Measurements from ENCODE around the gene COLEC12. TPM values are rescaled to one million over a fixed set of nuclear protein-coding genes. Genes with fewer than 3 reads are reported as not detected.

COLEC12 gene
- total RNA-seq, 4 donors from 2014 or later, result 1.4 to 12.2 (median 4.0) TPM

GRCh38 chr18:434410-434809 lies 66.1 kb downstream of the COLEC12 start:
- 0 to 14% methylated on average over 1 of the region's 1 CpG for WGBS, 2 donors
- Histone ChIP-seq H3K27me3 (no peaks in the 10 kb centered on the region), H3K9me3 (no peaks in the 10 kb centered on the region), H3K36me3 (no peaks in the 10 kb centered on the region), H3K4me1 (peaks cover 0 to 9% (median 0%) of the 10 kb centered on the region in 3 donors), H3K4me3 (no peak overlapping the region), H3K27ac (no peak overlapping the region)
- intact Hi-C loops (cut with DNase I), result no loop called here
- TF ChIP-seq CTCF (IDR thresholded peaks at IDR 0.05), result no peak
- no peak for TF ChIP-seq POLR2A (IDR thresholded peaks at IDR 0.05)
- DNase-seq, result no peak

GRCh38 chr18:433960-434359 lies 66.5 kb downstream of the COLEC12 start:
- intact Hi-C loops (cut with DNase I), result no loop called here
- Histone ChIP-seq H3K27me3 (no peaks in the 10 kb centered on the region), H3K36me3 (no peaks in the 10 kb centered on the region), H3K27ac (no peak overlapping the region), H3K9me3 (no peaks in the 10 kb centered on the region), H3K4me1 (peaks cover 0 to 9% (median 0%) of the 10 kb centered on the region in 3 donors), H3K4me3 (no peak overlapping the region)
- DNase-seq, result no peak
- TF ChIP-seq CTCF (IDR thresholded peaks at IDR 0.05) (no peak), POLR2A (IDR thresholded peaks at IDR 0.05) (no peak)
- WGBS, 2 donors, result 81 to 89% methylated on average over 2 of the region's 2 CpGs

- Histone ChIP-seq H3K27me3 (no peaks in the 10 kb centered on the region), H3K27ac (no peak overlapping the region), H3K4me3 (no peak overlapping the region), H3K9me3 (no peaks in the 10 kb centered on the region), H3K36me3 (no peaks in the 10 kb centered on the region), H3K4me1 (peaks cover 0 to 9% (median 0%) of the 10 kb centered on the region in 3 donors)
- TF ChIP-seq CTCF (IDR thresholded peaks at IDR 0.05) (no peak), POLR2A (IDR thresholded peaks at IDR 0.05) (no peak)
- intact Hi-C loops (cut with DNase I), result no loop called here
- no peak for DNase-seq
- WGBS, 2 donors, result 52 to 90% methylated on average over 2 to 3 of the region's 3 CpGs
These were observed 67.2 kb downstream of the COLEC12 start for GRCh38 chr18:433298-433697.

- intact Hi-C loops (cut with DNase I), result no loop called here
- Histone ChIP-seq H3K36me3 (no peaks in the 10 kb centered on the region), H3K27ac (no peak overlapping the region), H3K4me3 (no peak overlapping the region), H3K9me3 (no peaks in the 10 kb centered on the region), H3K4me1 (peaks cover 0 to 9% (median 0%) of the 10 kb centered on the region in 3 donors), H3K27me3 (no peaks in the 10 kb centered on the region)
- TF ChIP-seq CTCF (IDR thresholded peaks at IDR 0.05) (no peak), POLR2A (IDR thresholded peaks at IDR 0.05) (no peak)
- DNase-seq, result no peak
- 65 to 78% methylated on average over 4 of the region's 4 CpGs for WGBS, 2 donors
These were observed 67.7 kb downstream of the COLEC12 start for GRCh38 chr18:432791-433190.

- TF ChIP-seq CTCF (IDR thresholded peaks at IDR 0.05) (no peak), POLR2A (IDR thresholded peaks at IDR 0.05) (no peak)
- intact Hi-C loops (cut with DNase I), result no loop called here
- no peak for DNase-seq
- 22 to 42% methylated on average over 1 of the region's 1 CpG for WGBS, 2 donors
- Histone ChIP-seq H3K4me1 (peaks cover 0 to 23% (median 0%) of the 10 kb centered on the region in 3 donors), H3K36me3 (no peaks in the 10 kb centered on the region), H3K27ac (no peak overlapping the region), H3K4me3 (no peak overlapping the region), H3K27me3 (no peaks in the 10 kb centered on the region), H3K9me3 (no peaks in the 10 kb centered on the region)
These were observed 71.5 kb downstream of the COLEC12 start for GRCh38 chr18:429030-429429.
